HepG2 (cell line): ENCODE data around the gene ADI1. TPM values are rescaled to one million over a fixed set of nuclear protein-coding genes. Genes with fewer than 3 reads are reported as not detected.
A peak's percentile ranks its signal among the peaks of the same experiment; 100 is the strongest.

Experiments
- ATAC-seq: fragments of 200-7000 bp; cut with Tn5 transposase; 3 replicates; pipeline ENCODE4 v1.9.1; 2020; ENCODE audit warnings: mild to moderate bottlenecking, moderate library complexity
- BruUV-seq: library from RNA; stranded (reverse); fragments of 400-500 nt; replicated peaks from 2 replicates; lab custom pipeline; 2021; lab: Mats Ljungman, UMichigan
- CTCF ChIA-PET: fragments of 300-600 bp; formaldehyde crosslinking; extraction: SDS; loops from one replicate; lab custom pipeline; 2021; ENCODE audit warnings: low total read pairs, inconsistent platforms, low intra/inter-chr PET ratio; lab: Yijun Ruan, JAX
- POLR2A ChIA-PET: fragments of 350-600 bp; sonication (Branson Sonifier 250); formaldehyde crosslinking; loops from one replicate; lab custom pipeline; 2020; ENCODE audit warnings: antibody characterized with exemption, inconsistent platforms; lab: Yijun Ruan, JAX
- DNase-seq: peaks from one replicate; pipeline ENCODE4 v3.0.0-alpha.2; 2015; ENCODE audit warnings: low spot score
- FAIRE-seq: peaks from 3 replicates; lab custom pipeline; 2011; peaks lifted over from hg19 to GRCh38; lab: Jason Lieb, UNC
- H2AFZ ChIP-seq: one replicate; pipeline ENCODE4 v1.6.1; 2011; ENCODE audit warnings: low read length, inconsistent platforms
- H3K27ac ChIP-seq: fragments of 300-600 bp; 3 replicates; pipeline ENCODE4 v1.8.0; 2011; ENCODE audit warnings: mixed run types, mild to moderate bottlenecking, mixed read lengths, low read length, inconsistent platforms; ENCODE audit not compliant: insufficient read depth; ENCODE audit errors: extremely low read length
- H3K27me3 ChIP-seq, 2 experiments: fragments of 200-600 bp in 1 of 2; 2 replicates in 1 of 2; 3 replicates in 1 of 2; pipeline versions ENCODE4 v1.6.0 to v1.8.0; 2011; ENCODE audit warnings: low read length in 2 of 2, mild to moderate bottlenecking in 2 of 2, moderate library complexity in 2 of 2, inconsistent platforms in 1 of 2; ENCODE audit not compliant: insufficient read depth in 2 of 2, control insufficient read depth in 1 of 2
- H3K36me3 ChIP-seq, 2 experiments: fragments of 200-600 bp in 1 of 2; replicated peaks in 1 of 2; 2 replicates in 1 of 2; 3 replicates in 1 of 2; pipeline versions ENCODE4 v1.5.1 to v1.8.0; 2011; ENCODE audit warnings: low read length in 2 of 2, inconsistent platforms in 1 of 2; ENCODE audit not compliant: insufficient read depth in 2 of 2, control insufficient read depth in 1 of 2
- H3K4me1 ChIP-seq: 2 replicates; pipeline ENCODE4 v1.5.1; 2012; ENCODE audit warnings: low read length, inconsistent platforms; ENCODE audit not compliant: insufficient read depth
- H3K4me2 ChIP-seq: 2 replicates; pipeline ENCODE4 v1.6.0; 2011; ENCODE audit warnings: low read depth, low read length, inconsistent platforms
- H3K4me3 ChIP-seq, 3 experiments: fragments of 200-600 bp in 1 of 3; sonication (generic), shearing (Covaris generic) in 1 of 3; replicated peaks in 1 of 3; 2 replicates each; pipeline ENCODE4 v1.5.1; 2011 to 2016; ENCODE audit warnings: low read length in 3 of 3, inconsistent platforms in 2 of 3, low read depth in 2 of 3, mild to moderate bottlenecking in 2 of 3, control low read depth in 1 of 3, mixed read lengths in 1 of 3; ENCODE audit not compliant: insufficient read depth in 1 of 3
- H3K79me2 ChIP-seq: one replicate; pipeline ENCODE4 v1.6.1; 2011; ENCODE audit warnings: low read length, inconsistent platforms; ENCODE audit not compliant: insufficient read depth
- H3K9ac ChIP-seq: 2 replicates; pipeline ENCODE4 v1.6.0; 2011; ENCODE audit warnings: mild to moderate bottlenecking, low read depth, low read length, inconsistent platforms; ENCODE audit not compliant: insufficient read depth
- H3K9me3 ChIP-seq: 2 replicates; pipeline ENCODE4 v1.5.1; 2012; ENCODE audit warnings: mild to moderate bottlenecking, low read length
- H4K20me1 ChIP-seq: 2 replicates; pipeline ENCODE4 v1.6.0; 2011; ENCODE audit warnings: inconsistent platforms, mild to moderate bottlenecking, low read length, moderate library complexity; ENCODE audit not compliant: insufficient read depth
- CCDC6 ChIP-seq: sonication (generic); formaldehyde crosslinking; IDR thresholded peaks from 2 replicates; pipeline ENCODE4 v1.8.1; 2022; ENCODE audit warnings: mild to moderate bottlenecking, missing genetic modification reagents, moderate library complexity
- CEBPG ChIP-seq: IDR thresholded peaks from 2 replicates; pipeline ENCODE4 v1.6.1; 2016
- ZMYM3 ChIP-seq: sonication (generic); formaldehyde crosslinking; IDR thresholded peaks from 2 replicates; pipeline ENCODE4 v1.5.1; 2020; ENCODE audit warnings: mild to moderate bottlenecking, missing genetic modification reagents
- ZNF136 ChIP-seq: sonication (generic); formaldehyde crosslinking; IDR thresholded peaks from 2 replicates; pipeline ENCODE4 v1.8.1; 2022; ENCODE audit warnings: low read depth, mild to moderate bottlenecking, moderate library complexity, missing genetic modification reagents
- ZNF280D ChIP-seq: sonication (generic); formaldehyde crosslinking; IDR thresholded peaks from 2 replicates; pipeline ENCODE4 v1.5.1; 2020; ENCODE audit warnings: mild to moderate bottlenecking, missing genetic modification reagents
- ZNF574 ChIP-seq: sonication (generic); formaldehyde crosslinking; IDR thresholded peaks from 2 replicates; pipeline ENCODE4 v1.4.0; 2020; ENCODE audit warnings: missing genetic modification reagents
- WGBS: methylation state at CpG from one replicate; pipeline ENCODE4 v1.1.6; 2017; ENCODE audit warnings: low lambda C conversion rate; 5-methylcytosine and 5-hydroxymethylcytosine counted together
- in situ Hi-C: cut with HindIII; loops from 2 replicates; pipeline ENCODE4 v1.10.0; 2017; ENCODE audit warnings: low pct_unique_long_range_greater_than_20kb; ENCODE audit not compliant: extremely low pct_ligation_motif_present
- intact Hi-C: fragments of 100-400 bp; cut with micrococcal nuclease; formaldehyde crosslinking; loops from one replicate; pipeline ENCODE4 v1.10.0; 2022; ENCODE audit not compliant: unreplicated experiment
- polyA plus RNA-seq, 8 experiments: library from polyadenylated mRNA; depleted of rRNA in 3 of 8; stranded (reverse) in 7 of 8; unstranded in 1 of 8; fragments of >200 nt; fragmentation: Illumina TruSeq in 4 of 8; extraction: Trizol in 4 of 8; gene quantifications; 2 replicates each; pipeline versions ENCODE4 v1.2.1 to v1.2.3, GENCODE V29; 2011 to 2016; ENCODE audit warnings: low read depth in 4 of 8, missing spikeins in 1 of 8, mixed read lengths in 1 of 8; ENCODE audit not compliant: insufficient read depth in 1 of 8
- total RNA-seq, 5 experiments: library from RNA; depleted of rRNA; stranded (reverse); fragments of >200 nt; fragmentation: Illumina TruSeq; extraction: Trizol; gene quantifications; 2 replicates each; pipeline ENCODE4 v1.2.3, GENCODE V29; 2016; ENCODE audit warnings: low read depth in 1 of 5

The ADI1 gene
- total and polyA plus RNA-seq, 2 of the 13 experiments (the other 11 are each of a cell fraction or from before 2014, with no cell fraction given), result 28.7 to 123 TPM

GRCh38 chr2:3487028-3487425 lies 32.3 kb downstream of the ADI1 start:
- Histone ChIP-seq H3K36me3 (no peaks in the 10 kb centered on the region; a peak in 1 of 5 replicates), H3K9ac (no peak overlapping the region), H3K9me3 (no peaks in the 10 kb centered on the region), H3K4me3 (no peak overlapping the region), H3K4me2 (no peak overlapping the region), H3K27me3 (no peaks in the 10 kb centered on the region), H3K79me2 (no peaks in the 10 kb centered on the region), H3K4me1 (peaks cover 47% of the 10 kb centered on the region), H4K20me1 (no peaks in the 10 kb centered on the region), H2AFZ (no peak overlapping the region), H3K27ac (no peak overlapping the region)
- intact Hi-C loops (no loop called here), in situ Hi-C loops (no loop called here)
- TF ChIP-seq ZNF136 (CRISPR knock-in tag) (no peak), CCDC6 (CRISPR knock-in tag) (0 out of 2 replicates have a peak, but pooled peaks have one; percentile 12), ZNF280D (CRISPR knock-in tag) (0 out of 2 replicates have a peak, but pooled peaks have one; percentile 65), CEBPG (CRISPR knock-in tag) (no peak), ZMYM3 (CRISPR knock-in tag) (0 out of 2 replicates have a peak, but pooled peaks have one; percentile 36), ZNF574 (CRISPR knock-in tag) (no peak)
- DNase-seq (no peak), FAIRE-seq (no peak), ATAC-seq (no peak)
- WGBS, result 94% methylated on average over 9 of the region's 9 CpGs
- ChIA-PET CTCF (no interaction called here), POLR2A (no interaction called here)
- BruUV-seq, result no TSS peak
